ENCODE measurements around the gene TIMM9.
"Not testable (repeated sequence)": the region's sequence is repeated elsewhere in the genome, so short reads cannot be mapped to it uniquely, and the experiment has no call there.

TIMM9 gene

GRCh38 chr14:58427281-58428117, at the start of gene TIMM9, which contains the start of gene KIAA0586:
Gene TIMM9, minus strand, starts transcription at chr14:58427531. Its CDS starts 15,586 bp downstream, at chr14:58411945.
Gene KIAA0586, plus strand, starts transcription at chr14:58427719. Its CDS starts 546 bp downstream, at chr14:58428265.
- DNase-seq (ENCODE audit: low read depth): peak; percentile 90

GRCh38 chr14:58476320-58476719, 49.0 kb upstream of the TIMM9 start:
- DNase-seq (ENCODE audit: low read depth): no peak

DNA sequence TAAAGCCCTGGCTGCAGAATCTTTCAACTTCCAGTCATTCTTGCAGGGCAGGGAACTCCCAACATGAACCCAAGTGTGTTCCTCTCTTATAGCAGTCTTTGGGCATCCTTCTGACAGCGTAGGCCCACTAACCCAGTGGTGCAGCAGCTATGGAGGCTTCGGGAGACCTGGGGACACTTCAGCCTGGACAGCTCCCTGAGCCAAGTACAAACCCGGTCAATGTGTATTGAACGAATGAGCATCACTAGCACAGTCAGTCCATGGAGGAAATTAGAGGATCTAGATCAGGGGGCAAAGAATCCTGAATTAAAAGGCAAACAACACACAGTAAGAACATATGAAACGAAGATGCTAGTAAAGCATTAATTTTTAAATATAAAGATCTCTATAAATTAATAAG, 42.0 kb upstream of the TIMM9 start:
- DNase-seq (ENCODE audit: low read depth): no peak

- no peak for DNase-seq (ENCODE audit: low read depth)
Observed at GRCh38 chr14:58467575-58467974, 40.2 kb upstream of the TIMM9 start.

DNA sequence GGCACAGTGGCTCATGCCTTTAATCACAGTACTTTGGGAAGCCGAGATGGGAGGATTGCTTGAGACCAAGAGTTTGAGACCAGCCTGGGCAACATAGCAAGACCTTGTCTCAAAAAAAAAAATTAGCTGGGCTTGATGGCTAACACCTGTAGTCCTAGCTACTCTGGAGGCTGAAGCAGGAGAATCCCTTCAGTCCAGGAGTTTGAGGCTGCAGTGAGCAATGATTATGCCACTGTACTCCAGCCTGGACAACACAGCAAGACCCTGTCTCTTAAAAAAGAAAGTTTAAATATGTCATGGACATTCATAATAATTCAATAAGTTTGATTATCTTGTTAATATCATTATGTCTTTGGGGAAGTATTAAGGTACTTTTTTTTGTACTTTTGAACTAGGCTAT, 39.1 kb upstream of the TIMM9 start:
- no peak for DNase-seq (ENCODE audit: low read depth)

GRCh38 chr14:58465421-58465820, 38.1 kb upstream of the TIMM9 start:
- no peak for DNase-seq (ENCODE audit: low read depth)

DNA sequence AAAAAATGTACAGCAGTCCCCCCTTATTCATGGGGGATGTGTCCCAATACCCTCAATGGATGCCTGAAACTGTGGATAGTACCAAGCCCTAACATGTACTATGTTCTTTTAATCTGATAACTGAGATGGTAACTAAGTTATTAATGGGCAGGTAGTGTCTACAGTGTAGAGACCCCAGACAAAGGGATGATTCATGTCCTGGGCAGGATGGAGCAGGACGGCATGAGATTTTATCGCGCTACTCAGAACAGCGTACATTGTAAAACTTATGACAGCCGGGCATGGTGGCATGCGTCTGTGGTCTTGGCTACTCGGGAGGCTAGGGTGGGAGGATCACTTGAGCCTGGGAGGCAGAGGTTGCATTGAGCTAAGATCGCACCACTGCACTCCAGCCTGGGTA, 37.3 kb upstream of the TIMM9 start:
- no peak for DNase-seq (ENCODE audit: low read depth)

GRCh38 chr14:58463147-58463546, 35.8 kb upstream of the TIMM9 start:
- DNase-seq (ENCODE audit: low read depth): no peak

GRCh38 chr14:58460772-58461171, 33.4 kb upstream of the TIMM9 start:
- no peak for DNase-seq (ENCODE audit: low read depth)

GRCh38 chr14:58455593-58456265, 28.4 kb upstream of the TIMM9 start:
- DNase-seq (ENCODE audit: low read depth): no peak

DNA sequence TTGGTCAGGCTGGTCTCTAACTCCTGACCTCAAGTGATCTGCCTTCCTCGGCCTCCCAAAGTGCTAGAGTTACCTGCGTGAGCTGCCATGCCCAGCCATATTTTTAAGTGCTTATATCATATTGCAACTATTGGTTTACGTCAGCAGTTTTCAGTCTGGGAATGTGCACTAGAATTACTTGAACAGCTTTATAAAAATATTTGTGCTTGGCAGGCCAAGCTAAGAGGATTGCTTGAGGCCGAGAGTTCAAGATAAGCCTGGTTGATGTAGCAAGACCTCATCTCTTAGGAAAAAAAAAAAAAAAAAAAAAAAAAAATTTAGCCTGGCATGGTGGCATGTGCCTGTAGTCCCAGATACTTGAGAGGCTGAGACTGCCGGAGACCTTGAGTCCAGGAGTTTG, 17.3 kb upstream of the TIMM9 start:
- no peak for DNase-seq (ENCODE audit: low read depth)

DNA sequence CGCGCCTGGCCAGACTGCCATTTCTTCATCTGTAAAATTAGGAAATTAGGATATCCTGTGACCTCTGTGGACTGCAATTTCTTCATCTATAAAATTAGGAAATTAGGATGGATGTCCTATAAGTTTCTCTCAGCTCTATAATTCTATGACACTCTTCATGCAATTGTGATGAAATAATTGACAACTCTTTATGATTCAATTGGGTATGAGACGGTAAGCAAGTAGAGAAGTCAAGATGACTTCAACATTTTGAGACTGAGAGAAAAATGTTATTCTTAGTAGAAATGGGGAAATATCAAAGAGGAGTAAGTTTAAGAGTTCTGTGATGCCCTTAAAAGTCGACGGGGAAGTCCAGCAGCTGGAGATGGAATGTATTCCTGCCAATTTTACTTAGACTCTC, 12.1 kb upstream of the TIMM9 start:
- DNase-seq (ENCODE audit: low read depth): no peak

GRCh38 chr14:58430156-58430555, 2.8 kb upstream of the TIMM9 start:
- DNase-seq (ENCODE audit: low read depth): no peak

GRCh38 chr14:58428118-58428683, 870 bp upstream of the TIMM9 start:
- no peak for DNase-seq (ENCODE audit: low read depth)

DNA sequence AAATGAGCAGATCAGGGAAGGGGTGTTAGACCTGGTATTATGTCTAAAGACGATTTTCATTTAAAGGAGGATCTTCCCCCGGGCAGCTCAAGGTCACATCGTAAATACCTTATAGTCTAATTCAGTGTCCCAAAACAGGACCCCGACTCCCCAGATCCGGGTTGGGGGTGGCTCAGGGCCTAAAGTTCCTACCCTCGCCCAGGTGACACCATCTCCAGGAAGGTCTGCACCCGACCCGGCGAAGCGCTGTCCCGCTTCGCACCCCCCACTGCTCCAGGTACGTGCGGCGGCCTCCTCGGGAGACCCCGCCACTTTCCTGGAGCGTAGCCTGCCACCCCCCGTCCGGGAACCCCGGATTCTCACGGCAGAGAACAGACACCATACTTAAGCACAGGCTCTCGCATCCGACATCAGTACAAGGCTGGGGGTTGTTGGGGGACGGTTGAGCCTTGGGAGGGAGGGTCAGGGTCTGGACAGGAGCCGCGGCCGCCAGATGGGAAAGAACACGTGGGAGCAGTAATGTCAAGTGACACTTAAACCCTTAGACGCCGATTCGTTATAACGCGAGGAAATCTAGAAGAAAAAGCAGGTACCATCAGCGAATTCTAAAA, 556 bp downstream of the TIMM9 start:
- peak; percentile 25 for DNase-seq (ENCODE audit: low read depth)

GRCh38 chr14:58416934-58417333, 10.4 kb downstream of the TIMM9 start:
- not testable (repeated sequence) for DNase-seq (ENCODE audit: low read depth)

- no peak for DNase-seq (ENCODE audit: low read depth)
Observed at GRCh38 chr14:58415636-58416547, 11.4 kb downstream of the TIMM9 start.

- DNase-seq (ENCODE audit: low read depth): no peak
Observed at GRCh38 chr14:58414845-58415244, 12.5 kb downstream of the TIMM9 start.

GRCh38 chr14:58408681-58409215, 18.6 kb downstream of the TIMM9 start:
- no peak for DNase-seq (ENCODE audit: low read depth)

DNA sequence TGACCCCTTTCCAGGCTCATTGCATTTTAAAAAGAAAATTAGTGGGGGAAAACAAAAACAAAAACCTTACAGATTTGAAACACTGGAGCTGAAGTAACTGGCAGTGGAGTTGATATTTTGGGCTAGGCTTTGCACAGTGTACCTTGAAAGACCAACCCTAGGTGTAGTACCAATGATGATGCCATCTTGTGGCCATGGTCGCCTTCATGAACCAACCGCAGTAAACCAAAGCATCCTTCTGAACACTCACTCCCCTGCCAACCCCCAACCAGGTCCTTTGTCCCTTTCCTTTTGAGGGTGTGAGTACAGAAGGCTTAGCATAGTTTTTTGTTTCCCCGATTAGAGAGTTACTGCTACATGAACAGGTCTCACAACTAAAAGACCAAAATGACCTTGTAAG, 25.7 kb downstream of the TIMM9 start:
- no peak for DNase-seq (ENCODE audit: low read depth)

DNA sequence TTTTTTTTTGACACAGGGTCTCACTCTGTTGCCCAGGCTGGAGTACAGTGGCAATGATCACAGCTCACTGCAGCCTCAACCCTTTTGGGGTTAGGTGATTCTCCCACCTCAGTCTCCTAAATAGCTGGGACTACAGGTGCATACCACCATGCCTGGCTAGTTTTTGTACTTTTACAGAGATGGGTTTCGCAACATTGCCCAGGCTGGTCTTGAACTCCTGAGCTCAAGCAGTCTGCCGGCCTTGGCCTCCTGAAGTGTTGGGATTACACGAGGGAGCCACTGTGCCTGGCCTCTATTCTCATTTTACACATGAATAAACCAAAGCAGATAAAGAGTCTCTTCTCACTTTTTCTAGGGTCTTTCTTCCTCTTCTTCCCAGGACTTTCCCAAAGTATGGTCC, 28.4 kb downstream of the TIMM9 start:
- no peak for DNase-seq (ENCODE audit: low read depth)
